ENCODE measurements around the gene DMAP1. TPM values are rescaled to one million over a fixed set of nuclear protein-coding genes. Genes with fewer than 3 reads are reported as not detected.

The DMAP1 gene
- total RNA-seq, 3 donors from 2014 or later (not counting 1 experiment from before 2014, with no cell fraction given): 61.1 to 73.3 (median 67.3) TPM

DNA sequence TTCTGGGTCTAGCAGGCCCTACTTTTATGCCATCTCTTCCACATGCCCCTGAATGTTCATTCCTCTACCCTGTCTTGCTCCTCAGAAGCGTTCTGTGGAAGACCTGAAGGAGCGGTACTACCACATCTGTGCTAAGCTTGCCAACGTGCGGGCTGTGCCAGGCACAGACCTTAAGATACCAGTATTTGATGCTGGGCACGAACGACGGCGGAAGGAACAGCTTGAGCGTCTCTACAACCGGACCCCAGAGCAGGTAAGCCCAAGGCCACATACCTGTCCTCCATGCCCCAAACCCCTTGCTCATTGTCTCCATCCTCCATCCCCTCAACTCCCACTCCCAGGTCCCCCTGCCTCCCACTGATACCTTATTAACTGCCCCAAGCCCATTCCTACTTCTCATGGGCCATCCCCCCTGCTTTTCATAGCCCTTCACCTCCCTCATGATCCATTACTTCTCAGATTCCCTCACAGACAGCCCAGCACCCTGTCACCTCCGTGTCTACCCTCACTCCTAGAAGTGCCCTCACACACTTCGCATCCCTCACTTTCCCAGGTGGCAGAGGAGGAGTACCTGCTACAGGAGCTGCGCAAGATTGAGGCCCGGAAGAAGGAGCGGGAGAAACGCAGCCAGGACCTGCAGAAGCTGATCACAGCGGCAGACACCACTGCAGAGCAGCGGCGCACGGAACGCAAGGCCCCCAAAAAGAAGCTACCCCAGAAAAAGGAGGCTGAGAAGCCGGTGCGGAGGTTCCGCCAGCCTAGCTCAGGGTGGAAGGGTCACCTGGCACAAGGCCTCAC, 5.4 kb downstream of the DMAP1 start:
- Histone ChIP-seq H3K4me1 (ENCODE audit: control insufficient read depth, insufficient read depth, low read length) (peaks cover 19% of the 10 kb centered on the region), H3K4me3 (ENCODE audit: low read length) (no peak overlapping the region), H3K27ac (ENCODE audit: low read length) (no peak overlapping the region), H3K9me3 (ENCODE audit: control insufficient read depth, insufficient read depth, low read length) (no peaks in the 10 kb centered on the region), H3K36me3 (ENCODE audit: control insufficient read depth, insufficient read depth, low read length) (peaks cover 49% of the 10 kb centered on the region), H3K27me3 (ENCODE audit: control insufficient read depth, insufficient read depth, low read length) (no peaks in the 10 kb centered on the region)
- peaks cover 24 to 44% of the 10 kb centered on the region in 2 donors for H3K4me1 Mint-ChIP-seq
- DNase-seq (no peak), ATAC-seq (no peak)
- no peaks in the 10 kb centered on the region for H3K27me3 Mint-ChIP-seq (ENCODE audit: low read depth in 2 of 2)
- H3K4me3 Mint-ChIP-seq: no peak overlapping the region
- TF ChIP-seq, protein P1, sequence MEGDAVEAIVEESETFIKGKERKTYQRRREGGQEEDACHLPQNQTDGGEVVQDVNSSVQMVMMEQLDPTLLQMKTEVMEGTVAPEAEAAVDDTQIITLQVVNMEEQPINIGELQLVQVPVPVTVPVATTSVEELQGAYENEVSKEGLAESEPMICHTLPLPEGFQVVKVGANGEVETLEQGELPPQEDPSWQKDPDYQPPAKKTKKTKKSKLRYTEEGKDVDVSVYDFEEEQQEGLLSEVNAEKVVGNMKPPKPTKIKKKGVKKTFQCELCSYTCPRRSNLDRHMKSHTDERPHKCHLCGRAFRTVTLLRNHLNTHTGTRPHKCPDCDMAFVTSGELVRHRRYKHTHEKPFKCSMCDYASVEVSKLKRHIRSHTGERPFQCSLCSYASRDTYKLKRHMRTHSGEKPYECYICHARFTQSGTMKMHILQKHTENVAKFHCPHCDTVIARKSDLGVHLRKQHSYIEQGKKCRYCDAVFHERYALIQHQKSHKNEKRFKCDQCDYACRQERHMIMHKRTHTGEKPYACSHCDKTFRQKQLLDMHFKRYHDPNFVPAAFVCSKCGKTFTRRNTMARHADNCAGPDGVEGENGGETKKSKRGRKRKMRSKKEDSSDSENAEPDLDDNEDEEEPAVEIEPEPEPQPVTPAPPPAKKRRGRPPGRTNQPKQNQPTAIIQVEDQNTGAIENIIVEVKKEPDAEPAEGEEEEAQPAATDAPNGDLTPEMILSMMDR (IDR thresholded peaks at IDR 0.05): no peak
- H3K27ac Mint-ChIP-seq: no peak overlapping the region
- H3K9me3 Mint-ChIP-seq: no peaks in the 10 kb centered on the region
- no peaks in the 10 kb centered on the region for H3K36me3 Mint-ChIP-seq
- WGBS (ENCODE audit: insufficient coverage): 97% methylated on average over 24 of the region's 24 CpGs
- intact Hi-C loops (cut with micrococcal nuclease): loop anchor here (2.0 kb wide), 1 partner anchor 100 kb away; no protein-coding TSS in a partner anchor

DNA sequence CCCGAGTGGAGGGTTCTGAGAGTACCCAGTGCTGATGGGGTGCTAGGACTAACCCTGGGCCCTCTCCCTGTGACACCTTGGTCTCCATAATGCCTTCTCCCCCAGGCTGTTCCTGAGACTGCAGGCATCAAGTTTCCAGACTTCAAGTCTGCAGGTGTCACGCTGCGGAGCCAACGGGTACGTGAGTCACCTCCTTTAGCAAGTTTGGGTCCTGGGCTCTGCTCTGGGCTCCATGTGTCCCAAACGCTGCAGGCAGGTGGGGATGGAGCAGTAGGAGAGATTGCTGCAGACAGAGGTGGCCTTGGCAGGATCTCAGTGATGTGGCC, 6.0 kb downstream of the DMAP1 start:
- no peak overlapping the region for H3K4me3 ChIP-seq (ENCODE audit: low read length)
- DNase-seq (no peak), ATAC-seq (no peak)
- TF ChIP-seq, protein P1 (IDR thresholded peaks at IDR 0.05): no peak
- H3K36me3 ChIP-seq (ENCODE audit: control insufficient read depth, insufficient read depth, low read length): peaks cover 49% of the 10 kb centered on the region
- intact Hi-C loops (cut with micrococcal nuclease): loop anchor here (2.0 kb wide), 1 partner anchor 100 kb away; no protein-coding TSS in a partner anchor
- H3K4me1 Mint-ChIP-seq: peaks cover 18 to 41% of the 10 kb centered on the region in 2 donors
- H3K9me3 ChIP-seq (ENCODE audit: control insufficient read depth, insufficient read depth, low read length): no peaks in the 10 kb centered on the region
- no peaks in the 10 kb centered on the region for H3K36me3 Mint-ChIP-seq
- WGBS (ENCODE audit: insufficient coverage): 98% methylated on average over 6 of the region's 6 CpGs
- H3K27me3 ChIP-seq (ENCODE audit: control insufficient read depth, insufficient read depth, low read length): no peaks in the 10 kb centered on the region
- no peaks in the 10 kb centered on the region for H3K27me3 Mint-ChIP-seq (ENCODE audit: low read depth in 2 of 2)
- peaks cover 14% of the 10 kb centered on the region for H3K4me1 ChIP-seq (ENCODE audit: control insufficient read depth, insufficient read depth, low read length)
- no peak overlapping the region for H3K27ac ChIP-seq (ENCODE audit: low read length)
- H3K9me3 Mint-ChIP-seq: no peaks in the 10 kb centered on the region
- H3K27ac Mint-ChIP-seq: no peak overlapping the region
- no peak overlapping the region for H3K4me3 Mint-ChIP-seq

DNA sequence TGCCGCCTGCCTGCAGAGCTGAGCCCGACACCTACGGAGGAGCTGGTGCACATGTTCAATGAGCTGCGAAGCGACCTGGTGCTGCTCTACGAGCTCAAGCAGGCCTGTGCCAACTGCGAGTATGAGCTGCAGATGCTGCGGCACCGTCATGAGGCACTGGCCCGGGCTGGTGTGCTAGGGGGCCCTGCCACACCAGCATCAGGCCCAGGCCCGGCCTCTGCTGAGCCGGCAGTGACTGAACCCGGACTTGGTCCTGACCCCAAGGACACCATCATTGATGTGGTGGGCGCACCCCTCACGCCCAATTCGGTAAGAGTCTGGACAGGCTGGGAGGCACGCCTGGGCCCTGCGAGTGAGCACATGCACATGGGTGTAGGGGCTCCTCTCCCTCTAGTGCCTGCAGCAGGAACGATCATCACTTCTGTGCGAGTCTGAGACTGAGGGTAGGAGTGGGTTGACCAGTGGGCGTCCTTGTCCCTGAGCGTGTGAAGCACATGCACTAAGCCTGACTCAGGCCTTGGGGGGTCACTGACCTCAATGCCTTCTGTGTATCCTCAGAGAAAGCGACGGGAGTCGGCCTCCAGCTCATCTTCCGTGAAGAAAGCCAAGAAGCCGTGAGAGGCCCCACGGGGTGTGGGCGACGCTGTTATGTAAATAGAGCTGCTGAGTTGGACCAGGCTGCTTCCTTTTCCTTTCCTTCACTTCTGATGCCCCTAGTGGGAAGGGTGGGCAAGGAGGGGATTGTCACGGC, 6.9 kb downstream of the DMAP1 start:
- Histone ChIP-seq H3K9me3 (ENCODE audit: control insufficient read depth, insufficient read depth, low read length) (no peaks in the 10 kb centered on the region), H3K27ac (ENCODE audit: low read length) (no peak overlapping the region), H3K27me3 (ENCODE audit: control insufficient read depth, insufficient read depth, low read length) (no peaks in the 10 kb centered on the region), H3K4me1 (ENCODE audit: control insufficient read depth, insufficient read depth, low read length) (peaks cover 7% of the 10 kb centered on the region), H3K4me3 (ENCODE audit: low read length) (no peak overlapping the region), H3K36me3 (ENCODE audit: control insufficient read depth, insufficient read depth, low read length) (peaks cover 44% of the 10 kb centered on the region)
- H3K27me3 Mint-ChIP-seq (ENCODE audit: low read depth in 2 of 2): no peaks in the 10 kb centered on the region
- no peaks in the 10 kb centered on the region for H3K9me3 Mint-ChIP-seq
- TF ChIP-seq, protein P1 (IDR thresholded peaks at IDR 0.05): no peak
- H3K4me1 Mint-ChIP-seq: peaks cover 10 to 36% of the 10 kb centered on the region in 2 donors
- H3K4me3 Mint-ChIP-seq: no peak overlapping the region
- DNase-seq (no peak), ATAC-seq (no peak)
- intact Hi-C loops (cut with micrococcal nuclease): no loop called here
- WGBS (ENCODE audit: insufficient coverage): 86% methylated on average over 31 of the region's 31 CpGs
- H3K36me3 Mint-ChIP-seq: no peaks in the 10 kb centered on the region
- no peak overlapping the region for H3K27ac Mint-ChIP-seq
